Chondrocyte (in vitro differentiated cells): ENCODE measurements around the gene NEDD1. TPM values are rescaled to one million over a fixed set of nuclear protein-coding genes. Genes with fewer than 3 reads are reported as not detected.

Source experiments
- DNase-seq: peaks from one replicate; pipeline ENCODE4 v3.0.0; 2021; ENCODE audit warnings: mixed read lengths, low spot score
- H3K27ac Mint-ChIP-seq: one replicate; pipeline ENCODE4 v1.8.0; 2021; ENCODE audit warnings: mild to moderate bottlenecking, moderate library complexity, mixed read lengths; ENCODE audit not compliant: unreplicated experiment
- H3K27me3 Mint-ChIP-seq: 2 replicates; pipeline ENCODE4 v1.8.0; 2021; ENCODE audit warnings: low read depth, mixed read lengths
- H3K36me3 Mint-ChIP-seq: 2 replicates; pipeline ENCODE4 v1.8.0; 2021; ENCODE audit warnings: low read depth, mixed read lengths
- H3K4me1 Mint-ChIP-seq: 2 replicates; pipeline ENCODE4 v1.8.0; 2021; ENCODE audit warnings: low read depth, mild to moderate bottlenecking, mixed read lengths
- H3K4me3 Mint-ChIP-seq: one replicate; pipeline ENCODE4 v1.8.0; 2021; ENCODE audit warnings: mild to moderate bottlenecking, moderate library complexity, mixed read lengths; ENCODE audit not compliant: unreplicated experiment
- H3K9me3 Mint-ChIP-seq: 2 replicates; pipeline ENCODE4 v1.8.0; 2021; ENCODE audit warnings: low read depth, mixed read lengths
- CTCF ChIP-seq: fragments of 200-600 bp; sonication (generic); IDR thresholded peaks from 2 replicates; pipeline ENCODE4 v1.5.0; 2021; ENCODE audit warnings: antibody characterized with exemption, mild to moderate bottlenecking, moderate library complexity
- total RNA-seq: library from RNA; stranded (reverse); gene quantifications from 3 replicates; pipeline ENCODE4 v1.2.1, GENCODE V29; 2021

Gene NEDD1
- total RNA-seq, 1 donor from 2014 or later, result 19.9 TPM

GRCh38 chr12:96882862-96883261 lies 24.2 kb upstream of the NEDD1 start:
- no peak for DNase-seq
- H3K4me3 Mint-ChIP-seq, result no peak overlapping the region
- H3K4me1 Mint-ChIP-seq, result peaks cover 16% of the 10 kb centered on the region
- no peaks in the 10 kb centered on the region for H3K27me3 Mint-ChIP-seq
- no peak for TF ChIP-seq CTCF
- H3K27ac Mint-ChIP-seq, result no peak overlapping the region
- H3K9me3 Mint-ChIP-seq, result peaks cover 4% of the 10 kb centered on the region
- H3K36me3 Mint-ChIP-seq, result no peaks in the 10 kb centered on the region

GRCh38 chr12:96883571-96883970 lies 23.5 kb upstream of the NEDD1 start:
- no peaks in the 10 kb centered on the region for H3K27me3 Mint-ChIP-seq
- H3K36me3 Mint-ChIP-seq, result no peaks in the 10 kb centered on the region
- no peak for DNase-seq
- H3K4me3 Mint-ChIP-seq, result no peak overlapping the region
- peaks cover 4% of the 10 kb centered on the region for H3K9me3 Mint-ChIP-seq
- H3K27ac Mint-ChIP-seq, result no peak overlapping the region
- TF ChIP-seq CTCF, result no peak
- peaks cover 12% of the 10 kb centered on the region for H3K4me1 Mint-ChIP-seq

- no peak overlapping the region for H3K4me3 Mint-ChIP-seq
- H3K27ac Mint-ChIP-seq, result no peak overlapping the region
- DNase-seq, result no peak
Observed at GRCh38 chr12:96886998-96887677, 19.9 kb upstream of the NEDD1 start.

GRCh38 chr12:96889273-96889933 lies 17.7 kb upstream of the NEDD1 start:
- Mint-ChIP-seq H3K27me3 (peaks cover 12% of the 10 kb centered on the region), H3K4me3 (no peak overlapping the region), H3K27ac (no peak overlapping the region), H3K36me3 (no peaks in the 10 kb centered on the region), H3K4me1 (peaks cover 9% of the 10 kb centered on the region), H3K9me3 (no peaks in the 10 kb centered on the region)
- DNase-seq, result no peak
- TF ChIP-seq CTCF, result no peak

More at GRCh38 chr12:96886998-96887677, 19.9 kb upstream of the NEDD1 start:
- Mint-ChIP-seq H3K4me1 (peaks cover 9% of the 10 kb centered on the region), H3K27me3 (peaks cover 7% of the 10 kb centered on the region), H3K9me3 (peaks cover under 1% of the 10 kb centered on the region), H3K36me3 (no peaks in the 10 kb centered on the region)
- TF ChIP-seq CTCF, result no peak

GRCh38 chr12:96890331-96890730 lies 16.7 kb upstream of the NEDD1 start:
- Mint-ChIP-seq H3K4me1 (peaks cover 9% of the 10 kb centered on the region), H3K27ac (no peak overlapping the region), H3K4me3 (no peak overlapping the region), H3K36me3 (no peaks in the 10 kb centered on the region), H3K27me3 (peaks cover 16% of the 10 kb centered on the region), H3K9me3 (no peaks in the 10 kb centered on the region)
- TF ChIP-seq CTCF, result no peak
- DNase-seq, result no peak
